IMR-90 (cell line): Measurements from ENCODE around the gene GPC6. TPM values are rescaled to one million over a fixed set of nuclear protein-coding genes. Genes with fewer than 3 reads are reported as not detected.

ENCODE experiments used
- ATAC-seq: fragments of 200-7000 bp; cut with Tn5 transposase; 2 replicates; pipeline ENCODE4 v1.9.1; 2020; ENCODE audit warnings: low read depth, mild to moderate bottlenecking, moderate library complexity
- BruUV-seq: library from RNA; stranded (reverse); fragments of 400-500 nt; replicated peaks from 2 replicates; lab custom pipeline; 2021; lab: Mats Ljungman, UMichigan
- CTCF ChIA-PET: fragments of 300-600 bp; formaldehyde crosslinking; extraction: SDS; loops from one replicate; lab custom pipeline; 2021; ENCODE audit warnings: antibody characterized with exemption; lab: Yijun Ruan, JAX
- POLR2A ChIA-PET: fragments of 300-600 bp; sonication (Branson Sonifier 250); formaldehyde crosslinking; loops from one replicate; lab custom pipeline; 2022; ENCODE audit warnings: antibody characterized with exemption; ENCODE audit not compliant: unreplicated experiment; lab: Charles Lee
- DNase-seq: peaks from one replicate; pipeline ENCODE4 v3.0.0; 2013
- H2AFZ ChIP-seq: replicated peaks from 2 replicates; pipeline ENCODE3; 2013; ENCODE audit warnings: low read length, mild to moderate bottlenecking; ENCODE audit not compliant: poor library complexity
- H2AK5ac ChIP-seq: 2 replicates; pipeline ENCODE4 v1.6.1; 2013; ENCODE audit warnings: low read depth, low read length, inconsistent platforms
- H2AK9ac ChIP-seq: replicated peaks from 2 replicates; pipeline ENCODE3; 2013; ENCODE audit warnings: mild to moderate bottlenecking, low read depth, low read length, moderate library complexity; ENCODE audit not compliant: poor library complexity
- H2BK120ac ChIP-seq: 2 replicates; pipeline ENCODE4 v1.6.1; 2013; ENCODE audit warnings: low read depth, low read length, inconsistent platforms
- H2BK15ac ChIP-seq: 3 replicates; pipeline ENCODE4 v1.6.1; 2013; ENCODE audit warnings: low read depth, low read length, inconsistent platforms
- H2BK20ac ChIP-seq: 2 replicates; pipeline ENCODE4 v1.6.1; 2013; ENCODE audit warnings: low read depth, mild to moderate bottlenecking, inconsistent platforms, low read length, moderate library complexity
- H2BK5ac ChIP-seq: 2 replicates; pipeline ENCODE4 v1.6.1; 2013; ENCODE audit warnings: mild to moderate bottlenecking, low read depth, low read length, inconsistent platforms; ENCODE audit not compliant: poor library complexity, severe bottlenecking
- H3K14ac ChIP-seq: replicated peaks from 2 replicates; pipeline ENCODE4 v1.6.1; 2013; ENCODE audit warnings: low read depth, low read length, inconsistent platforms
- H3K18ac ChIP-seq: 2 replicates; pipeline ENCODE4 v1.6.1; 2013; ENCODE audit warnings: low read depth, low read length, control low read depth
- H3K23ac ChIP-seq: 2 replicates; pipeline ENCODE4 v1.6.1; 2013; ENCODE audit warnings: low read depth, low read length, inconsistent platforms
- H3K27ac ChIP-seq: 2 replicates; pipeline ENCODE4 v1.5.1; 2013; ENCODE audit warnings: mild to moderate bottlenecking, control low read depth, low read length; ENCODE audit not compliant: insufficient read depth
- H3K27me3 ChIP-seq: 2 replicates; pipeline ENCODE4 v1.6.1; 2013; ENCODE audit warnings: low read length; ENCODE audit not compliant: control insufficient read depth, insufficient read depth
- H3K36me3 ChIP-seq: 2 replicates; pipeline ENCODE4 v1.6.1; 2013; ENCODE audit warnings: low read length, mixed read lengths; ENCODE audit not compliant: control insufficient read depth, insufficient read depth
- H3K4ac ChIP-seq: 2 replicates; pipeline ENCODE4 v1.6.1; 2013; ENCODE audit warnings: low read depth, low read length, inconsistent platforms
- H3K4me1 ChIP-seq: 2 replicates; pipeline ENCODE4 v1.6.1; 2013; ENCODE audit warnings: low read length, mixed read lengths; ENCODE audit not compliant: control insufficient read depth, insufficient read depth
- H3K4me2 ChIP-seq: 2 replicates; pipeline ENCODE4 v1.6.1; 2013; ENCODE audit warnings: low read depth, mild to moderate bottlenecking, control low read depth, low read length, moderate library complexity
- H3K4me3 ChIP-seq: 2 replicates; pipeline ENCODE4 v1.5.1; 2013; ENCODE audit warnings: low read depth, mild to moderate bottlenecking, control low read depth, low read length, moderate library complexity; ENCODE audit not compliant: insufficient read depth
- H3K56ac ChIP-seq: 2 replicates; pipeline ENCODE4 v1.6.1; 2013; ENCODE audit warnings: low read length, inconsistent platforms; ENCODE audit not compliant: insufficient read depth; ENCODE audit errors: extremely low read depth
- H3K79me1 ChIP-seq, 2 experiments: 2 replicates each; pipeline ENCODE4 v1.6.1; 2013; ENCODE audit warnings: low read length in 2 of 2, inconsistent platforms in 1 of 2, low read depth in 1 of 2
- H3K9ac ChIP-seq: 2 replicates; pipeline ENCODE4 v1.6.1; 2013; ENCODE audit warnings: low read depth, low read length, control low read depth
- H3K9me1 ChIP-seq: 2 replicates; pipeline ENCODE4 v1.6.1; 2013; ENCODE audit warnings: low read length, inconsistent platforms; ENCODE audit not compliant: insufficient read depth
- H3K9me3 ChIP-seq: 2 replicates; pipeline ENCODE4 v1.6.1; 2013; ENCODE audit warnings: low read length; ENCODE audit not compliant: control insufficient read depth, insufficient read depth
- H4K20me1 ChIP-seq: 2 replicates; pipeline ENCODE4 v1.6.1; 2013; ENCODE audit warnings: low read length, inconsistent platforms; ENCODE audit not compliant: insufficient read depth
- H4K5ac ChIP-seq: 2 replicates; pipeline ENCODE4 v1.6.1; 2013; ENCODE audit warnings: mild to moderate bottlenecking, low read depth, low read length, control low read depth
- H4K8ac ChIP-seq, 2 experiments: 2 replicates each; pipeline ENCODE4 v1.6.1; 2013; ENCODE audit warnings: low read depth in 2 of 2, low read length in 2 of 2, control low read depth in 1 of 2, inconsistent platforms in 1 of 2
- H4K91ac ChIP-seq: 2 replicates; pipeline ENCODE4 v1.6.1; 2013; ENCODE audit warnings: low read depth, low read length, inconsistent platforms; ENCODE audit not compliant: insufficient read depth
- CEBPB ChIP-seq: IDR thresholded peaks from 2 replicates; pipeline ENCODE4 v1.6.1; 2012; ENCODE audit warnings: low read depth, low read length, improper control_type of control experiment
- CHD1 ChIP-seq: IDR thresholded peaks from 2 replicates; pipeline ENCODE4 v1.6.1; 2012; ENCODE audit warnings: low read depth, low read length, improper control_type of control experiment
- FOS ChIP-seq: fragments of 150-350 bp; IDR thresholded peaks from 2 replicates; pipeline ENCODE4 v1.6.1; 2016; ENCODE audit warnings: low read depth, low read length
- SMC3 ChIP-seq: fragments of 150-350 bp; IDR thresholded peaks from 2 replicates; pipeline ENCODE4 v1.6.1; 2016; ENCODE audit warnings: low read depth, mild to moderate bottlenecking, antibody characterized with exemption, low read length, moderate library complexity
- WGBS, 2 experiments: methylation state at CpG; one replicate each; pipeline versions ENCODE4 v1.1.5 to v1.1.7; 2013; ENCODE audit warnings: missing lambda C conversion rate in 2 of 2; ENCODE audit not compliant: insufficient read length in 1 of 2; ENCODE audit errors: extremely low coverage in 2 of 2; 5-methylcytosine and 5-hydroxymethylcytosine counted together
- dilution Hi-C: fragments of 300-500 bp; cut with HindIII; formaldehyde crosslinking; loops from one replicate; pipeline ENCODE4 v1.14.3; 2018; ENCODE audit warnings: low sequenced_read_pairs; ENCODE audit not compliant: unreplicated experiment
- in situ Hi-C: fragments of 300-500 bp; cut with MboI; formaldehyde crosslinking; loops from 3 replicates; pipeline ENCODE4 v1.14.3; 2019; ENCODE audit warnings: low sequenced_read_pairs, inconsistent platforms, mixed read lengths
- intact Hi-C: fragments of 100-400 bp; cut with micrococcal nuclease; formaldehyde crosslinking; loops from 2 replicates; pipeline ENCODE4 v1.10.0; 2022
- polyA plus RNA-seq, 3 experiments: library from polyadenylated mRNA; depleted of rRNA; stranded (reverse); fragments of >200 nt; gene quantifications; 2 replicates each; pipeline ENCODE4 v1.2.3, GENCODE V29; 2012; ENCODE audit warnings: low replicate concordance in 1 of 3
- total RNA-seq: library from RNA; depleted of rRNA; stranded (reverse); fragments of >200 nt; gene quantifications from 2 replicates; pipeline ENCODE4 v1.2.3, GENCODE V29; 2012

GPC6 gene
- total and polyA plus RNA-seq, 2 of the 4 experiments (the other 2 are of a cell fraction), result 14.9 to 39.4 TPM

DNA sequence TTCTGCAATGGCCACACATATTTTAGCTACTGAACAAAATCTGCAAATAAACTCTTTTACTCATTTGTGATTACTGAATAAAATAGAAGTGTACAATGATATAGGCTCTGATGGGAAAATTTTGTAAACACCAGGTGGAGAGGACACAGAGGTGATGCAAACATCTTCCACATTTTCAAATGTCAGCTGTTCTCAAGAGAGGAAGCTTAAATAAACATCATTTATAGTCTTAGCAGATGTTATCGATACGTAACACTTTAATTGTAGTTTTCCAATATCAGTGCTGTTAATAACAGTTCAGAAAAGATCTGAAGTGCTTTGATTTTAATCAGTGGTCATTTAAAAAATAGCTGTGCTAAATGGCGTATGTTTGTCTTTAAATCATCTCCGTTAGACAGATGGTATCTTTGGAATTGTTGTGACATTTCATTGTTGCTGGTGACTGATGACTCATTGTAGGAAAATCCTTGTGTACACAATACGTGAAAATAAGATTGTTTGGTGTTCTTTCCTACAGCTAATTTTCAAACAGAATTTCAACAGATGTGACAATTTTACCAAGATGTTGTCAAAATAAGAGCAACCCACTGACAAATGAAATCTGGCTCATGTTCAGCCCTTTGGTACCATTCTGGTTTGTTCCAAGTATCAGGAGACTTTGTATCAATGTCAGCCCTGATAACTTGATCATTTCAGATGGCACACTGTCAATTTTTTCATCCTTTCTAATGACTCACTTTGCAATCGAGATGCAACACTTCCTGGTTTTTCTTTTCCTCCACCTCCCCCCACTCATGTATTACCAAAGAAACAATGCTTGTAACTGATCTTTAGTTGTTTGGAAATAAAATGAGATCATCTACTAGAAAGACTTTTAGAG is 736.9 kb downstream of the GPC6 start:
- H3K56ac ChIP-seq, result no peak overlapping the region
- H2BK120ac ChIP-seq, result 0 out of 2 replicates have a peak overlapping the region, but pooled peaks have one; percentile 13
- no TSS peak for BruUV-seq
- no peak overlapping the region for H3K9ac ChIP-seq
- 0 out of 2 replicates have a peak overlapping the region, but pooled peaks have one; percentile 8 for H3K14ac ChIP-seq
- no peaks in the 10 kb centered on the region for H3K36me3 ChIP-seq
- no peaks in the 10 kb centered on the region for H3K9me1 ChIP-seq
- no peak overlapping the region for H2BK15ac ChIP-seq
- H3K23ac ChIP-seq, result no peak overlapping the region
- H2AK5ac ChIP-seq, result no peak overlapping the region
- H3K4me1 ChIP-seq, result peaks cover 1% of the 10 kb centered on the region; the same call in 1 of the 2 replicates
- WGBS, 2 experiments, result 33% methylated on average over 1 of the region's 6 CpGs; no CpG with 5 or more reads in 1 of the 2 experiments
- intact Hi-C loops (loop anchor here (5.0 kb wide), 1 partner anchor 399 kb away; no protein-coding TSS in a partner anchor), in situ Hi-C loops (no loop called here), dilution Hi-C loops (no loop called here)
- no peak overlapping the region for H2AFZ ChIP-seq
- ChIA-PET POLR2A (no interaction called here), CTCF (no interaction called here)
- no peaks in the 10 kb centered on the region; a peak in 1 of 4 replicates for H3K79me1 ChIP-seq
- H4K5ac ChIP-seq, result no peak overlapping the region
- H2BK5ac ChIP-seq, result no peak overlapping the region
- ATAC-seq, result no peak
- no peak overlapping the region for H3K27ac ChIP-seq
- H4K91ac ChIP-seq, result no peak overlapping the region
- H3K4me3 ChIP-seq, result no peak overlapping the region
- H2BK20ac ChIP-seq, result no peak overlapping the region
- H3K27me3 ChIP-seq, result no peaks in the 10 kb centered on the region
- DNase-seq, result peak; percentile 61
- no peaks in the 10 kb centered on the region for H4K20me1 ChIP-seq
- H4K8ac ChIP-seq, result peak overlapping the region in 1 of 2 experiments; percentile 14; a peak in 1 of 4 replicates
- TF ChIP-seq CHD1, result no peak
- peak; percentile 15; the same call in 1 of the 2 replicates for TF ChIP-seq CEBPB
- TF ChIP-seq SMC3, result no peak
- 0 out of 2 replicates have a peak, but pooled peaks have one; percentile 3 for TF ChIP-seq FOS
- no peak overlapping the region for H3K4ac ChIP-seq
- H3K4me2 ChIP-seq, result peak overlapping the region; percentile 10; the same call in 1 of the 2 replicates
- H3K9me3 ChIP-seq, result no peaks in the 10 kb centered on the region
- peak overlapping the region; percentile 50; the same call in 1 of the 2 replicates for H3K18ac ChIP-seq
- H2AK9ac ChIP-seq, result no peak overlapping the region
